NCI-H2227 (cell line): Measurements from ENCODE around the gene ENDOV.

Source experiments
- DNase-seq: peaks from one replicate; lab custom pipeline; 2025; ENCODE audit not compliant: unreplicated experiment; lab: John Stamatoyannopoulos, UW

ENDOV gene

DNA sequence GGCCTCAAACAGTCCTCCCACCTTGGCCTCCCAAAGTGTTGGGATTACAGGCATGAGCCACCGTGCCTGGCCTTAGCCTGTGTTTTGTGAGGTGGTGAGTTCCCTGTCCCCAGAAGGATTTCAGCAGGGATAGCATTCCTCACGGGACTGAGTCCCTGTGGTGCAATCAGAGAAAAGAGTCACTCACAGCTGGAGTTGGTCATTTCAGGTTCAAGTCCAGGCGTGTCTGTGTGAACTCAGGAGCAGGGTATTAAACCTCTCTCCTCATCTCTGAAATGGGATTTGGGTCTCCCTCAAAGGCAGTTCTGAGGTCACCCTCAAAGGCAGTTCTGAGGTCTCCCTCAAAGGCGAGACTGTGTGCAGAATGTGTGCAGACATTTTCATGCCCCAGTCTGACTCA, 32.8 kb downstream of the ENDOV start:
- no peak for DNase-seq

DNA sequence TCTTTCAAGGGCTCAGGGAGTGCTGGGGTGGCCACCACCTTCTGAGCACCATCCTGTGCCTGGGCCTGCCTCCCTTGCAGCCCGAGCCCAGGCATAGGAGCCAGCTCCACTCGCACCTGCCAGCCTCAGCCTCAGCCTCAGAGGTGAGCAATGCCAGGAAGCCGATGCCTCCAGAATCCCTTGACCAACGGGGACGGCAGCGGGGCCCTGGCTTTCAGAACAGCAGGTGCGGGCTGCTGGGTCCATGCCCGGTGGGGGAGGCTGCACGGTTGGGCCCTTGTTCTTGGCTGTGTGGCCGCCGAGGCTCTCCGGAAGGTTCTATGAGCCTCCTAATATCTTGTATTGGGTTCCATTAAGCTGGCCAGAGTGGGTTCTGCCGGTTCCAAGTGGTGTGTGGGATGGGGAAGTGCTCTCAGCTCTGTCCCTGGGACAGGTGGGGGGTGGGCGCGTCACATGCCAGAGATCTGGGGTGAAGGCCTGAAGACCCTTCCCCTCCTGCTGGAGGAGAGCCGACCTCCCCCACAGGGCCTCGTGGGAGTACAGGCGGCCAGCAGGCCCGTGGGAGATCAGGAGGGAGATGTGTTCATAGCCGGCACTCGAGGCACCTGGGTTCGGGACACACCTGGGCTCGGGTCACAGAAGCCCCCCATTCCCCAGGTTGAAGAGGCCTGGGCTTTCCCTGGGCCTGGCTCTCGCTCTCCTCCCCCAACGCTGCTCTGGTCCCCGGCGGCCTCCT, 34.4 kb downstream of the ENDOV start:
- DNase-seq: no peak

DNA sequence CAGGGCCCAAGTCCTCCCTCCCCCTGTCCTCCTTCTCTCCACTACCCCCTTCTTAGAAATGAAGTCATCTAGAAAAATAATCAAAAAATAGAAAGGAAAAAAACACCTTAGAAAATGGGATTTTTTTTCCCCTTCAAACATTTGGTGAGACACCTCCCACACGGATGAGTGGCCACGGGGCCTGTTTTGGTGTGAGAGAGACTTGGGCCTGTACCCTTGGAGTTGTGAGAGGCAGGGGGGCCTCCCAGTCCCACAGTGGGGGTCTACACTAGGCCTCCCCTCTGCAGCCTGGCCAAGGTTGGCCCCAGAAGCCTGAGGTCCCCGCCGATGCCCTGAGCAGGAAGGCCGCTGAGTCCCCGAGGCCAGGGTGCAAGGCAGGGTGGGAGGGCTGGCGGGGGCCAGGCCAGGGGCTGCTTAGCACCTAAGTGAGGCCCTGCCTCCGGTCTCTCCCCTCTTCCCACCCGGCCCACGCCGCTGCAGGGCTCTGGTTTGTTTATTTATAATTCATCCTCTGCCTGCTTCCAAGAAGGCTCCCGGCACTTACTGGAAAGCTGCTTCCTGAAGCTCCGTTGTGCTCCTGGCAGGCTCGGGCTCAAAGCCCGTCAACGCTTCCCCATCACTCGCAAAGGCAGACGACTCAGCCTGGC, 35.1 kb downstream of the ENDOV start:
- DNase-seq: no peak

DNA sequence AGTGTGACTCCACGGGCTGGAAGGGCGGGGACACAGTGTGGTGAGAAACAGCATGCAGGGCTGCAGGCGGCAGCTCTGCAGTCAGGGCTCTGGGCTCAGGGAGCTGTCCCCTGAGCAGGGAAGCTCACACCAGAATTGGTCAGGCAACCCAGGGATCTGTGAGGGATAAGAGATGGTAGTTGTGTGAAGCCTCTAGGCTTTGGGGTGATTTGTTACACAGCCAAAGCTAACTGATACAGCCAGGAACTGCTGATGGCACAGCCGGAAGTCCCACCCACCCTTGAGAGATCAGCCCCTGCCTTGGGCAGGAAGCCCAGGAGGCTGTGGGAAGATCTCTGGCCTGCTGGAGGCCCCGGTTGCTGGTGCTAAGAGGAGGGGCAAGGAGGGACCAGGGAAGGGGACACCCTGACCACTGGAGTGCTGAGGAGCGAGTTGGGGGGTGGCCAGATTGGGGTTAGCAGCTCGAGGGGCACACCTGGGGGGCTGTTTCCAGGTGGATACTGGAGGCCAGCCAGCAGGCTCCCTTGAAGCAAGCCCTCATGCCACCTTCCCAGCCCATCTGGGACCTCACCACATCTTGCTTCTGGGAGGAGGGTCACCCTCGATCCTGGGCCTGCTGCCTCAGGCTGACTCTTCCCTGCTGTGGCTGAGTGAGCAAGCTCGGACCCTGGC, 36.3 kb downstream of the ENDOV start:
- DNase-seq: no peak

DNA sequence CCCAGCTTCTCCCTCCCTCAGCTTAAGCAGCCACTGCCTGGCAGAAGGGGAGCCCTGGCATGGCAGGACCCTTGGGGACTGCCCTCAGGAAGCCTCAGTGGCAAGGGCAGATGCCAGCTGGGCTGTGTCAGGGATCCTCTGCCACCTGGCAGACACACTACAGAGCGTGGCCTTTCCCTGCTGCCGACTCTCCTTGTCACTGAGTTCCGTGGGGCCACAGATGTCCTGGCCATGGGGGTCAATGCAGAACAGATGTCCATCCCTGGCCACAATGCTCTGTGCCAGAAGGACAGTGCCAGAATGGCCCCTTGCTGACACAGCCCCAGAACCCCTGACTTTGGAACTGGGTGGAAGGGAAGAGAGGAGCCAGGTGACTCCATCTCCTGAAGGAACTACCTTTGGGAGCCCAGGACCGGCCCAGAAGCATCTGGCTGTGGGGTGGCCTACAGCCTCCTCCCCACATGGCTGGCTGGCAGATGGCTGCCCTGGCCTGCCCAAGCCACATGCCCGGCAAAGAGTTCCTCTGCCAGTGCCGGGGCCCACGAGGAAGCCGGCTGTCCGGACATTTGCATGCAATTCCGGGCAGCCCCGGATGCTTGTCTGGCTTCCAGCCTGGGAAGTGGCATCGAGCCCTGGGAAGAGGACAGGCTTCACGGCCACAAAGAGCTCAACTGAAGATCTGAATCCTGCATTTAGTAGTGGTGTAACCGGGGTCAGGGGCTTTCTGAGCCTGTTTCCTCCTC, 37.4 kb downstream of the ENDOV start:
- DNase-seq: no peak

DNA sequence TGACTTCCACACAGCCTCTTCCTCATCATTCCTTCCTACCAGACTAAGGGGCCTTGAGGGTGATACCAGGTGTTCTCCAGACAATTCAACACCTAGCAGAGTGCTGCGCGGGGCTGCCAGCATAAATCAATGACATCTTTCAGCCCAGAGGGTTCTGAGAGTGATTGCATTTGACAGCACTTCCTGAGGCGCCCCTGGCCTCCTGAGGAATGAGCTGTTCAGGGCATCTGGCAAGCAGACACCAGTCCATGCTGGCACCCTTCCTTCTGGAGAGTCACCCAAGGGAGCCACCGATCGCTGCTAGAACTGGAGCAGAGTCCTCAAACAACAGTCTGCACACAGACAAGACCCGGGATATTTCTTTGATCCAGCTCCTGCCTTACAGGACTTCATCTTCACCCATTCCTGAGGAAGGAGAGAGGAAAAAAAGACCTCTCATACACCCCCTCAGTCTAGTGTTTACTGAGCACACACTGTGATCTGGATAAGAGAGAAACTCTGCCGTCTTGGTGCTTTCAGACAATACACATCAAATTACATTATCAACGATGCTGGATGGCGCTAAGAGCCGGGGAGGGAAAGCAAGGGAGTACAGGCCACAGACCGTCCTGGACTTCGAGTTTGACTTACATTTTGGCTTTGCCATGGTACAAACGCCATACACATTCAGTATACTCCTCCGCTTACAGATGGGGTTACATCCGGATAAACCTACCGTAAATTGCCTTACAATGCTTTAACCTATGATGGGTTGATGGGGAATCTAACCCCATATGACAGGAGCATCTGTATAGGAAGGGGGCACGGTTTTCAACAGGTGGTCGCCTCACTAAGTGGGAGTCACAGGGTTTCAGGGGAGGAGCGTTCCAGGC, 38.4 kb downstream of the ENDOV start:
- DNase-seq: no peak

DNA sequence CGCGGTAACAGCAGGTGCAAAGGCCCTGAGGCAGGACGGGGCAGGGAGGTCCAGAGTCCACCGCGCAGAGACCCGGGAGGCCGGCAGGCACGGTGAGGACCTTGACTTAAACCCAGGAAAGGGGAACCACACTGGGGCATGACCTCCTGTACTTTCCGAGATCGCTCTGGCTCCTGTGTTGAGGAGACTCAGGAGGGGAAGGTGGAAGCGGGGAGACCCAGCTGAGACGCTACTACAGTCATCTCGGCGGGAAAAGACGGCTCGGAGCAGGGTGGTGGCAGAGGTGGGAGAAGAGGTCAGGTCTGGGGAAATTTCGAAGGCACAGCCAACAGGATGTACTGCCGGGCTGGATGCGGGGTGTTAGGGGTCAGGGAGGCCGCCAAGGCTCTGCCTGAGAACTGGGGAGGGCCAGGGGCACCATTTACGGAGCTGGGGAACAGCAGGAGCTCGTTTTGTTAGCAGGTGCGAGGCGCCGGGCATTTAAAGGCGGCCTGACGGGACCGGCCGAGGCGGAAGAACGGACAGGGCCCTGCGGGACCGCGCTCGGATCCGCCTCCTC, 39.1 kb downstream of the ENDOV start:
- DNase-seq: no peak

DNA sequence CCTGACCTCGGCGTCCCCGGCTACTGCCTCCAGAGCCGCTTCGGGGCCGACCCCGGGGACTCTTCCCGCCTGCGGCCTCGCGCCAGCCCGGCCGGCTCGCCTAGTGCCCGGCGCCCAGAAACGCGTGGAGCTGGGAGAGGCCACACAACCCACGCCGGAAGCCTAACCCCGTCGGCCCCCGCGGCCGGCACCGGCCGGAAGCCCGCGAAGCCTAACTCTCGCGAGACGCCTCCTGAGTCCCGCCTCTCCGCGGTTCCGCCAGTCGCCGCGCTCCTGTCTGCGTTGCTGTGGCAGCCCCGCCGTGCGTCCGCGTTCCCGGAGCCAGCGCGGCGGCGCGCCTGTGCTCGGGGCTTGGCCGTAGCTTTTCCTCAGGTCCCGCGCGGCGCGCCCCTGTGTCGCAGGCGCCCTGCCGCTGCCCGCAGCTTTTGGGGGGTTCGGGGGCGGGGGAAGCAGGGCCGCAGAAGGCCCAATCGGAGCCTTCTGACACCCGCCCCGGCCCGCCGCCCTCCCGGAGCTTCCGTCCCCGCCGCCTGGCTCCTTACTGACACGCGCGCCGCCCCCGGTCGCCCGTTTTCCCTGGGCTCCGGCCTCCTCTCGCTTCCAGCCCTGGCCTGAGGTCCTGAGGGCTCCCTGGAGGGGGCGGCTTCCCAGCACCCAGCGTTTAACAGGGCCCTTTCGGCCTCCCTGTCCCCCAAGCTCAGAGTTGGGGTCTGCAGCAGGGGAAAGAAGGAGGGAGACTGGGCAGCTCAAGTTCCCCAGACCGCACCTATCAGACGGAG, 39.8 kb downstream of the ENDOV start:
- peak; percentile 99 for DNase-seq

DNA sequence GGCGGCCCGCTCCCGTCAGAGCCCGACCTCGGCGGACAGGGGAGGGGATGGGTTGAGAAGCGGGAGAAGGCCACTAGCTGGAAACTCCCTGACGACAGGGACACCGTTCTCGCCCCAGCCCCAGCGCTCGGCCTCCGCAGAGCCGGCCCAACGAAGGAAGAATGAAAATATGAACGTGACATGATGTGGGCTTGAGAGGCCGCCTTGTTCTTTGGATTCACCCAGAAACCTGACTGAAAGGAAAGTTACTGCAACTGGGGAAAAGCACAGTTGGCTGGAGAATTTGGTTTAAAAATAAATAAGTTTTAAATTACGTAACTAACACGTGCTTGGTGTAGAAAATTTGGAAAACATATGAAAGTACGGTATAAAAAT, 40.4 kb downstream of the ENDOV start:
- DNase-seq: peak; percentile 74

DNA sequence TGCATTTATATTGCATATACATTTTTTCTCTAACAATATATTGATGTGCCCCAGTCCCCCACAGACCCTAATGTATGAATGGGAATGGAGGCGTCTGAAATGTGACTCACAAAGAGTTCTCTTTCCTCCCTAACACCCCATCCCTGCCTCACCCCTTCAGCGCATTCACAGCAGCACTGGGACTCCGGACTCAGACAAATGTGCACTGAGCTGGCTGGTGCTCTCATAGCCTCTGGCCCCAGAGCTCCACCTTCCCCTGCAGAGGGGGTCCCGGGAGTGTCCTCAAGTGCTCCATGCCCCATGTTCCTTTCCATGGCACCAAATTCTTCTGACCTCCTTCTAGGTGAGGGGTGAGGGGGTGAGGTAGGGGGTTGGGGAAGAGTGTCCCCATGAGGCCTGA, 40.8 kb downstream of the ENDOV start:
- DNase-seq: no peak

DNA sequence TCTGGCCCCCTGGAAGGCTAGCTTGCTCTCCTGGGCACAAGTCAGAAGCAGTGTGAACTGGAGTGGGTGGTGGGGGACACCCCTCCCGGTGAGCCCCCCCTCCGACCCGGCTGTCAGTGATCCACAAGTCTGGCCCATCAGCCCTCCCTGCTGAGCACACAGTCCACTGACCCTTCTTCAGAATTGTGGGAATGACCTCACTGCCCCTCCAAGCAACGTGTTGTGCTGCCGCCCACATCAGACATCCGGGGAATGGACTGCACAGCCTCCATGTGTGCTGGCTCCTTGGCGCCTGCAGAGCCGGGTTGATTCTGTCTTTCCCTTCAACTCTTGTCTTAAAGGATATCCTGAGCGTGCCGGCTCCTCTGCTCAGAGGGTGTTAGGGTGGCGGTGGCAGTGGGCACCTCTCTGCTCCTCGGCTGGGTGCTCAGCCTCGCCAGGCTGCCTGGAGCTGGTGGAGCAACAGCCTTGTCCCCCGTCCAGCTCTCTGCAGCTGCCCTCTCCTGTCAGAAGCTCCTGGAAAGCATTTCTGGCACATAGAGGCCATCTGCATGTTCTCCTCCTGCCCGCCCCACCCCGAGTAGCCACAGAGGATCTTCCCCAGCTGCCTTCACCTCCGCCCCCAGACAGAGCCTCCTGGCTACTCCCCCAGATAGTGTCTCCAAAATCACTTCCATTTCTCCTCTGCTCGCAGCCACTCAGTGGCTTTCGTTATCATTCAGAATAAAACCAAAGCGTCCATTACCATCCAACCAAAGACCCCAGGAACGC, 41.7 kb downstream of the ENDOV start:
- no peak for DNase-seq

DNA sequence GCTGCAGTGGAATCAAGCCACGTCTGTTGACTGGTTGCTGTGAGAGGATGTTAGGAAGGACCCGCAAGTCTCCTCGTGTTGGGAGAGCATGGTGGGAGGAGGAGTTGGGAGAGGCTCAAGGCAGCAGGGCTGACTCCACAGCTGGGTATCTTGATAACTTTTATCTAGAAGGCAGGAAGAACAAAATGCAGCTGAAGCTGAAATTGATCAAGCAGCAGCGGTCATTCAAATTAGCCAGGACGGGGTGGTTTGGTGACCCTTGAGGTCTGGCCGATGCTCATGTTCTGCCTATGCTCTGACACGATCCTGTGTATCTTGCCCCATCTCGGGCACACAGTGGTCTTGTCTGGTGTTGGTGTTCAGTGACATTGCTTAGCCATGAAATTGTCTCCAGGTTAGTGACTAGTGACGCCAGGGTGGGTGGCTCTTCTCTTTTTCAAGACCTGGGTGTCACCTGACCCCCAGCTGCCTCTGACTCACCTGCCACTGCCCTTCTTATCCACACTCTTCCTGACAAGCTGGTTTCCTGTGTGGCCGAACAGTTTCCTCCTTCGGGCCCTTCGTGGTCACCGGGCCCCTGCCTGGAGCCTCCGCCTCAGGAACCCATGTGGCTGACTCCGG, 42.4 kb downstream of the ENDOV start:
- DNase-seq: no peak

DNA sequence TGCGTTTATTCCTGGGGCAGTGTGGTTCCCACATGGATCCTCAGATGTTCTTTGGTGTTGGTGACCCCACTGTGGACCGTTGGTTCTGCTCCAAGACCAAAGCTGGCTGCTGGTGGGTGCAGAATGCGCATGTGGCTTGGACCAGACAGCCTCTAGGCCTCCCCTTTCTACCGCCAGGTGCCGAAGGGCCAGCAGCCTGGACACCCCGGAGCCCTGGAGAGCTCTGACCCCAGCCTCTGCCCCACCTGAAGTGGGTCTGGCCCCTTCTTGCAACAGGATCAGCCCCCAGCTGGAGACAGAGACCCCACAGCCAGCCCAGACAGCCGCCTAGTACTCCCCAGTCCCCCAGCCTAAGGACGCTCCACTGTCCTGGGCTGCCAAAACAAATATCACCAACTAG, 43.0 kb downstream of the ENDOV start:
- no peak for DNase-seq

DNA sequence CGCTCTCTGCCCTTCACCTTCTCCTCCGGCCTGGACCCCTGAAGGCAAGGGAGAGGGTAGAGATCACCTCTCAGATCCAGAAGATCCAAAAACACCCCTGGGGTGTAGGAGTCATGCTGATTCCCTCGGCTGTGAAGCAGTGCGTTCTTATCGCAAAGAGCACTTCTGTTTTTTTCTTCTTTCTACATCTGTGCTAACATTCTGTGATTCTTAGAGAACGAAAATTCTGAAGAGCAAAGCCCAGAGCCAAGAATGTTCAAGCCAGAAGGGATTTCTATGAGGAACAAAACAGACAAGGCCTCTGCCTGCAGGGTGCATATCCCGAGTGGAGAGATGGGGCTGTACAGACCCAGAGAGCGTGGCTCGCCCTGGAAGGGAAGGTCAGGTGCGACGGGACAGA, 44.3 kb downstream of the ENDOV start:
- no peak for DNase-seq

DNA sequence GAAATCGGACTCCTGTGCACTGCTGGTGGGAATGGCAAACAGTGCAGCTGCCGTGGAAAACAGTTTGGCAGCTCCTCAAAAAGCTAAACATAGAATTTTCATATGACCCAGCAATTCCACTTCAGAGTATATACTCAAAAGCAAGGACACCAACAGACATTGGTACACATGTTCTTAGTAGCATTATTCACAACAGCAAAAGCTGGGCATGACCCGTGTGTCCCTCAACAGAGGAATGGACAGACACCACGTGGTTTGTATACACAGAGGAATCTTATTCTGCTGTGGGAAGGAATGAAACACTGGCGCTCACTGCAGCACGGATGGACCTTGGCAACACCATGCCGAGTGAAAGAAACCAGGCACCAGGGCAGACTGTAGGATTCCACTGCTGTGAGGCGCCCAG, 45.5 kb downstream of the ENDOV start:
- no peak for DNase-seq

DNA sequence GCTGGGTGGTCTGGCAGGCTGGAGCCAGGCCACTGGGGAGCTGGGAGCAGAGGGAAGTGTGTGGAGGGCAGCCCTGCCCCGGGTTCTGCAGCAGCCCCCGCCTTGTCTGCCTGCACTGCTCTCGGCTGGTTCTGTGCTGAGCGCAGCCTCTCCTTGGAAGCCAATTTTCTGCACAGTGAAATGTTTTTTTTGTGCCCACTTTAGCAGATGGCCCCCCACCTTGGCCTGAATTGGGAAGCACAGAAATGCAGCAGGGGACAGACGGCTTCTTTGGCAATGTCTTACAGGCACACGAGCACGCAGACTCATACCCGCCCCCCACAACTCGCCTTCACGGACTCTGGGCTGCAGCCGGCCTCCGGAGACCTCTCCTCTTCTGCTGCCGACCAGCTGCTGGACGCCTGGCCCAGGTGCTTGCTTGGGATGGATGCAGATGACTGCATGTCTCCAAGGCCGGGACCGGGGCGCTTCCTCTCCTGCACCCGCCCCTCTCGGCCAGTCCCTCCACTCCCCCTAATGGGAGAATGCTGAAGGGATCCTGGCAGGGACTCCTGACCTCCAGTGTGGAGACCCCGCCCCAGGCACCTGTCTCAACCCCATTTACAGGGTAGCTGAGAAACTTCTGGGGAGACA, 46.7 kb downstream of the ENDOV start:
- no peak for DNase-seq

DNA sequence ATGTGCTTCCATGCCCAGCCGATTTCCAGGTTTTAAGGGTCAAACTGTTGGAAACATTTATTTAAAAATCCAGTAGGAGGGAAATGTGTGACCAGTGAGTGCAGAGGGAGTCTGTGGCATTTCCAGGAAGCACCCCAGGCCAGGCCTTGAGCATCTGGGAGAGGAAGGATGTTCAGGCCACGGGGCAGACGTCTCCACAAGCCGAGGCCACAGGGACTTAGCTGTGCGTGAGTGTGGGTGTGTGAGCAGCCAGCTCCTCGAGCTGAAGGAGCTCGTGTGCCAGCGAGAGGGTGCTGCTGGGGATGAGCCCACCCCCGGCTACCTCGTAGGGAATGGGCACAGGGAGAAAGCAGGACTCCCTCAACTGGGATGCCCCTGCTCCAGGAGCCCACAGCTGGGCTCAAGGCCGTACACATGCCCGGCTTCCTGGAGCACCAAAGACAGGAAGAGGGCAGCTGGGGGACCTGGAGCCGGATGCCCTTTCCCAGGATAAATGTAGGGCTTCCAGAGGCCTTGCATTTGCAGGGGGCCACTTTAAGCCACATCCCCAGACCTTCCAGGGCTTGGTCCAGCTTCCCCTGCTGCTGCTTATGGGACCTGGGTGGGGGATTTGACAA, 48.9 kb downstream of the ENDOV start:
- no peak for DNase-seq

DNA sequence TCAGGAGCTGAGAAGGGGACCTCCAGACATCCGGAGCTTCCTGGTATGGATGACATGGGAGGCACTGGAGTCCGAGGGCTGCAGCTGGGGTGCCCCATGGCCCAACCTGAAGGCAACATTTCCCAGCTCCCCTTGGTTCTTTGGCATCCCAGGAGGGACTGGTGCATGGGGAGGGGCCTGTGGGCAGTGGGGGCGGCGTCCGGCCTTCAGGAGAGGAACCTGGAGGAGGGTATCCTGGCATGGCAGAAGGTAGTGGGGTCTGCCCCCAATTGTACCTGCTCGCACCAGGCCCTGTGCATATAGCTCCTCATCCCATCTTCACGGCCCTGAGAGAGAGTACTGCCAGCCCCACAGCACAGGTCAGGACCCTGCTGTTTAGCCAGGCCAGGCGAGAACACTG, 49.5 kb downstream of the ENDOV start:
- no peak for DNase-seq
